Limb (tissue), 2 donors: Measurements from ENCODE around the gene CCT8.
"Not testable (repeated sequence)": the region's sequence is repeated elsewhere in the genome, so short reads cannot be mapped to it uniquely, and the experiment has no call there.

Source experiments
- DNase-seq, 2 donors: peaks; one replicate each; pipeline ENCODE4 v3.0.0-alpha.2; 2016; ENCODE audit errors: extremely low spot score in 2 of 2

The CCT8 gene

DNA sequence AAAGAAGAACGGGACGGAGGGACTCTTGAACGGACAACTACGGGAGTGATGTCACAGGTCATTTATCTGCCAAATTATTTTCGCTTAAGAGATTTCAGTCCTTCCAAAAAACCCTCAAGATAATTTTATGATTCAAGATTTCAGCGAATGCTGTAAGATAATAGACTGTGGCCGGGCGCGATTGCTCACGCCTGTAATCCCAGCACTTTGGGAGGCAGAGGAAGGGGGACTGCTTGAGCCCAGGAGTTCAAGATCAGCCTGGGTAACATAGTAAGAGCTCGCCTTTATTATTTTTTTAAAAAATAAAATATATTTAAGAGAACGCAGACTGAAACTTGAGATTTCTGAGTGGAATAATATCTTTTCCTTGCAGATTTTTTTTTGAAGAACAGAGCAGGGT lies 54.9 kb downstream of the CCT8 start:
- no peak for DNase-seq

- DNase-seq: no peak
Observed at GRCh38 chr21:29017639-29018237, 55.7 kb downstream of the CCT8 start.

GRCh38 chr21:29011236-29011635 lies 62.2 kb downstream of the CCT8 start:
- not testable (repeated sequence) for DNase-seq

GRCh38 chr21:29008367-29008766 lies 65.1 kb downstream of the CCT8 start:
- no peak for DNase-seq

DNA sequence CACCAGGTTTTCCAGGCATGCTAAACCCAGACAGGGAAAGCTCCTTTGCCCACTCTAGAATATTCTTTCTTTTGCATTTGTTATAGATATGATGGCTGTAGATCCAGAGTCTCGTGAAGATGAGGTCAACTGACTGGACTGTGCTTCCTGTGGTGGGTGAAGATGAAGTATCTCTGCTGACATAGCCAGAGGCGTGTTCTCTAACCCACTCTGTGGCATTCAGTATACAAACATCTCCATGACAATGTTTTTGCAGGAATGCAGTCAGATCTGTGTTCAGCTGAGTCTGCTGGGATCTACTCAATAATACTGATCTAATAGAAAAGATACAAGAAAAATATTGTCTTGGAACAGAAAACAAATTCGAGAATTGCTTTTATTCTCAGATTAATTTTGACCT lies 65.6 kb downstream of the CCT8 start:
- no peak for DNase-seq

- no peak for DNase-seq
Observed at GRCh38 chr21:29007135-29007534, 66.3 kb downstream of the CCT8 start.
